GM23338 (cell line): Measurements from ENCODE around the gene NAA15. TPM values are rescaled to one million over a fixed set of nuclear protein-coding genes. Genes with fewer than 3 reads are reported as not detected.

Experiments
- ATAC-seq: fragments of 200-7000 bp; cut with Tn5 transposase; 3 replicates; pipeline ENCODE4 v1.9.1; 2020
- DNase-seq: peaks from one replicate; pipeline ENCODE4 v3.0.0-alpha.2; 2015; ENCODE audit warnings: low spot score
- H2AFZ ChIP-seq: fragments of 200-600 bp; sonication (generic); 2 replicates; pipeline ENCODE4 v1.8.0; 2016; ENCODE audit warnings: antibody characterized with exemption, mild to moderate bottlenecking, moderate library complexity
- H3F3A ChIP-seq: fragments of 200-600 bp; sonication (generic); replicated peaks from 2 replicates; pipeline ENCODE4 v1.8.0; 2017; ENCODE audit warnings: antibody characterized with exemption, mixed run types, low read depth
- H3K27ac ChIP-seq: fragments of 200-600 bp; sonication (generic); 2 replicates; pipeline ENCODE4 v1.6.1; 2016; ENCODE audit warnings: low read depth
- H3K27me3 ChIP-seq: fragments of 200-600 bp; sonication (generic); 2 replicates; pipeline ENCODE4 v1.8.0; 2016; ENCODE audit warnings: mild to moderate bottlenecking, mixed run types, moderate library complexity; ENCODE audit not compliant: insufficient read depth
- H3K36me3 ChIP-seq: fragments of 200-600 bp; sonication (generic); 2 replicates; pipeline ENCODE4 v1.8.0; 2016; ENCODE audit warnings: mild to moderate bottlenecking; ENCODE audit not compliant: insufficient read depth
- H3K4me1 ChIP-seq: fragments of 200-600 bp; sonication (generic); 2 replicates; pipeline ENCODE4 v1.8.0; 2016; ENCODE audit warnings: mild to moderate bottlenecking, moderate library complexity; ENCODE audit not compliant: insufficient read depth
- H3K4me2 ChIP-seq: fragments of 200-600 bp; sonication (generic); 2 replicates; pipeline ENCODE4 v1.7.1; 2017; ENCODE audit warnings: mixed run types
- H3K4me3 ChIP-seq: fragments of 200-600 bp; sonication (generic); 2 replicates; pipeline ENCODE4 v1.6.1; 2016; ENCODE audit warnings: mixed run types
- H3K79me2 ChIP-seq: fragments of 200-600 bp; sonication (generic); replicated peaks from 2 replicates; pipeline ENCODE4 v1.8.0; 2017; ENCODE audit warnings: mild to moderate bottlenecking; ENCODE audit not compliant: insufficient read depth
- H3K9me2 ChIP-seq: fragments of 200-600 bp; sonication (generic); 2 replicates; pipeline ENCODE4 v1.8.0; 2017; ENCODE audit not compliant: insufficient read depth
- H4K20me1 ChIP-seq: fragments of 200-600 bp; sonication (generic); replicated peaks from 2 replicates; pipeline ENCODE4 v1.8.0; 2017; ENCODE audit warnings: mild to moderate bottlenecking; ENCODE audit not compliant: insufficient read depth
- H3K27ac Mint-ChIP-seq: 2 replicates; pipeline ENCODE4 v1.8.0; 2020; ENCODE audit warnings: inconsistent platforms, mild to moderate bottlenecking, moderate library complexity, mixed read lengths
- H3K27me3 Mint-ChIP-seq: 3 replicates; pipeline ENCODE4 v1.8.0; 2022; ENCODE audit warnings: low read depth, mild to moderate bottlenecking, moderate library complexity, mixed read lengths, inconsistent platforms; ENCODE audit not compliant: insufficient read depth, poor library complexity
- H3K36me3 Mint-ChIP-seq: 3 replicates; pipeline ENCODE4 v1.8.0; 2021; ENCODE audit warnings: low read depth, mild to moderate bottlenecking, inconsistent platforms, moderate library complexity, mixed read lengths
- H3K4me1 Mint-ChIP-seq: 3 replicates; pipeline ENCODE4 v1.8.0; 2020; ENCODE audit warnings: mild to moderate bottlenecking, inconsistent platforms, mixed read lengths
- H3K4me3 Mint-ChIP-seq: 3 replicates; pipeline ENCODE4 v1.8.0; 2021; ENCODE audit warnings: moderate library complexity, mild to moderate bottlenecking, inconsistent platforms, mixed read lengths
- H3K9me3 Mint-ChIP-seq: 3 replicates; pipeline ENCODE4 v1.8.0; 2020; ENCODE audit warnings: moderate library complexity, mild to moderate bottlenecking, inconsistent platforms, mixed read lengths
- CREB1 ChIP-seq: fragments of 250-450 bp; sonication (Bioruptor Pico); IDR thresholded peaks from 2 replicates; pipeline ENCODE4 v1.5.0; 2020; ENCODE audit warnings: low read depth, mild to moderate bottlenecking, moderate library complexity
- CTCF ChIP-seq, 2 experiments: fragments of 200-600 bp in 1 of 2; sonication (generic) in 1 of 2; conservative IDR thresholded peaks; 2 replicates each; pipeline versions ENCODE4 v1.5.1 to v1.6.1; 2016 to 2017; ENCODE audit warnings: antibody characterized with exemption in 2 of 2, low read depth in 2 of 2, mild to moderate bottlenecking in 2 of 2, moderate library complexity in 1 of 2
- ETS1 ChIP-seq: IDR thresholded peaks from 2 replicates; pipeline ENCODE4 v1.6.1; 2016; ENCODE audit warnings: antibody characterized with exemption
- EZH2 ChIP-seq: fragments of 200-600 bp; sonication (generic); IDR thresholded peaks from one replicate; pipeline ENCODE4 v1.8.0; 2017; ENCODE audit warnings: antibody characterized with exemption, mild to moderate bottlenecking, low read depth; ENCODE audit not compliant: unreplicated experiment
- JUNB ChIP-seq: IDR thresholded peaks from one replicate; pipeline ENCODE4 v1.6.1; 2016; ENCODE audit warnings: antibody characterized with exemption; ENCODE audit not compliant: unreplicated experiment
- NANOG ChIP-seq: IDR thresholded peaks from 2 replicates; pipeline ENCODE4 v1.6.1; 2016; ENCODE audit warnings: antibody characterized with exemption, borderline replicate concordance
- POLR2AphosphoS5 ChIP-seq: IDR thresholded peaks from 2 replicates; pipeline ENCODE4 v1.6.1; 2016; ENCODE audit warnings: antibody characterized with exemption, low read depth
- REST ChIP-seq: IDR thresholded peaks from one replicate; pipeline ENCODE4 v1.6.1; 2018; ENCODE audit warnings: antibody characterized with exemption; ENCODE audit not compliant: unreplicated experiment
- STAT1 ChIP-seq: IDR thresholded peaks from one replicate; pipeline ENCODE4 v1.6.1; 2016; ENCODE audit warnings: antibody characterized with exemption; ENCODE audit not compliant: unreplicated experiment
- ZNF114 ChIP-seq: fragments of 250-450 bp; sonication (Bioruptor Pico); IDR thresholded peaks from 2 replicates; pipeline ENCODE4 v1.5.0; 2020; ENCODE audit warnings: mild to moderate bottlenecking, moderate library complexity
- ZNF331 ChIP-seq: fragments of 250-450 bp; sonication (Bioruptor Pico); IDR thresholded peaks from 2 replicates; pipeline ENCODE4 v1.5.0; 2020; ENCODE audit warnings: low read depth, mild to moderate bottlenecking, moderate library complexity
- ZNF462 ChIP-seq: fragments of 250-450 bp; sonication (Bioruptor Pico); IDR thresholded peaks from 2 replicates; pipeline ENCODE4 v1.5.0; 2020; ENCODE audit warnings: mild to moderate bottlenecking, moderate library complexity
- polyA plus RNA-seq: library from polyadenylated mRNA; unstranded; fragments of >200 nt; fragmentation: Nextera tagmentation; extraction: Ambion mirVana; gene quantifications from 2 replicates; pipeline ENCODE4 v1.2.1, GENCODE V29; 2016
- total RNA-seq: library from RNA; depleted of rRNA; stranded (reverse); fragments of >200 nt; shearing (Covaris generic); gene quantifications from 2 replicates; pipeline ENCODE4 v1.2.3, GENCODE V29; 2014

Gene NAA15
- total and polyA plus RNA-seq, 2 experiments from 2014 or later, result 80.1 to 101 TPM

GRCh38 chr4:139314047-139314800, 12.9 kb downstream of the NAA15 start:
- Mint-ChIP-seq H3K9me3 (no peaks in the 10 kb centered on the region), H3K27ac (peak overlapping the region; percentile 95), H3K4me1 (peaks cover 56% of the 10 kb centered on the region), H3K27me3 (peaks cover 3% of the 10 kb centered on the region), H3K4me3 (peak overlapping the region; percentile 11; the same call in 2 of the 3 replicates), H3K36me3 (peaks cover 7% of the 10 kb centered on the region; the same call in 1 of the 3 replicates)
- Histone ChIP-seq H3K4me2 (peak overlapping the region; percentile 30), H3K4me1 (peaks cover 55% of the 10 kb centered on the region), H3K4me3 (peak overlapping the region; percentile 20; the same call in 1 of the 2 replicates), H3K36me3 (no peaks in the 10 kb centered on the region), H3K9me2 (no peaks in the 10 kb centered on the region), H3K27ac (peak overlapping the region; percentile 73), H3F3A (no peaks in the 10 kb centered on the region), H2AFZ (no peak overlapping the region), H4K20me1 (peaks cover 53% of the 10 kb centered on the region), H3K27me3 (no peaks in the 10 kb centered on the region), H3K79me2 (peaks cover 100% of the 10 kb centered on the region)
- DNase-seq (peak; percentile 49), ATAC-seq (peak; percentile 82)
- TF ChIP-seq JUNB, result no peak
- TF ChIP-seq CTCF (conservative IDR thresholded peaks at IDR 0.05; ENCODE audit: low read depth in 2 of 2), result no peak
- TF ChIP-seq ZNF114, result no peak
- no peak for TF ChIP-seq REST
- no peak for TF ChIP-seq CREB1 (CRISPR knock-in tag)
- TF ChIP-seq POLR2AphosphoS5, result no peak
- no peak for TF ChIP-seq ZNF462 (CRISPR knock-in tag)
- TF ChIP-seq ZNF331 (CRISPR knock-in tag), result no peak
- no peak for TF ChIP-seq ETS1
- TF ChIP-seq STAT1, result no peak
- TF ChIP-seq NANOG, result no peak
- TF ChIP-seq EZH2, result no peak
